ENCODE results near the gene CDH2. TPM values are rescaled to one million over a fixed set of nuclear protein-coding genes. Genes with fewer than 3 reads are reported as not detected.

Gene CDH2
- total RNA-seq, 1 experiment from 2014 or later = 106 TPM

- no peaks in the 10 kb centered on the region for H3K36me3 ChIP-seq (replicated peaks; ENCODE audit: control insufficient read depth, insufficient read depth, low read length)
- no peaks in the 10 kb centered on the region for H3K27me3 ChIP-seq (ENCODE audit: control insufficient read depth, insufficient read depth, low read length)
- no peak overlapping the region for H3K4me3 ChIP-seq (ENCODE audit: insufficient read depth, low read depth, low read length)
- no peak for DNase-seq
Measured at GRCh38 chr18:28127228-28127627, 49.7 kb downstream of the CDH2 start.

- Histone ChIP-seq H3K36me3 (replicated peaks; ENCODE audit: control insufficient read depth, insufficient read depth, low read length) (no peaks in the 10 kb centered on the region), H3K4me3 (ENCODE audit: insufficient read depth, low read depth, low read length) (no peak overlapping the region), H3K27me3 (ENCODE audit: control insufficient read depth, insufficient read depth, low read length) (no peaks in the 10 kb centered on the region)
- no peak for DNase-seq
Measured at GRCh38 chr18:28126768-28127167, 50.2 kb downstream of the CDH2 start.

DNA sequence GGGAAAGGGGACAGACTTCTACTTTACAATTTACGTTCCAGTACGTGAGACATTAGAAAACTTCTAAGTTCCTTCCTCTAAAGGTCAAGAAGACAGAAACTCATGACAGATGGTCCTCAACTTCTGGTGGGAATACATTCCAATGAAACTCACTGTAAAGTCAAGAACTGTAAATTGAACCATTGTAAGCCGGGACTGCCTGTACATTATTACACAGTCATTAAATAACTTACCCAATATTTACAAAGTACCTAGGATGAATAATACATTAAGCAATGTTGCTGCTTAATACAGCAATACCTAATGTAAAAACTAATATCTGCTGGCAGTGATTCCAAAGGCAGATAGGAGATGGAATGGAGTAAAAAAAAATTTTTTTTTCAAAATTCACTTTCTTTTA, 51.9 kb downstream of the CDH2 start:
- DNase-seq = no peak
- Histone ChIP-seq H3K27me3 (ENCODE audit: control insufficient read depth, insufficient read depth, low read length) (no peaks in the 10 kb centered on the region), H3K4me3 (ENCODE audit: insufficient read depth, low read depth, low read length) (no peak overlapping the region), H3K36me3 (replicated peaks; ENCODE audit: control insufficient read depth, insufficient read depth, low read length) (no peaks in the 10 kb centered on the region)

DNA sequence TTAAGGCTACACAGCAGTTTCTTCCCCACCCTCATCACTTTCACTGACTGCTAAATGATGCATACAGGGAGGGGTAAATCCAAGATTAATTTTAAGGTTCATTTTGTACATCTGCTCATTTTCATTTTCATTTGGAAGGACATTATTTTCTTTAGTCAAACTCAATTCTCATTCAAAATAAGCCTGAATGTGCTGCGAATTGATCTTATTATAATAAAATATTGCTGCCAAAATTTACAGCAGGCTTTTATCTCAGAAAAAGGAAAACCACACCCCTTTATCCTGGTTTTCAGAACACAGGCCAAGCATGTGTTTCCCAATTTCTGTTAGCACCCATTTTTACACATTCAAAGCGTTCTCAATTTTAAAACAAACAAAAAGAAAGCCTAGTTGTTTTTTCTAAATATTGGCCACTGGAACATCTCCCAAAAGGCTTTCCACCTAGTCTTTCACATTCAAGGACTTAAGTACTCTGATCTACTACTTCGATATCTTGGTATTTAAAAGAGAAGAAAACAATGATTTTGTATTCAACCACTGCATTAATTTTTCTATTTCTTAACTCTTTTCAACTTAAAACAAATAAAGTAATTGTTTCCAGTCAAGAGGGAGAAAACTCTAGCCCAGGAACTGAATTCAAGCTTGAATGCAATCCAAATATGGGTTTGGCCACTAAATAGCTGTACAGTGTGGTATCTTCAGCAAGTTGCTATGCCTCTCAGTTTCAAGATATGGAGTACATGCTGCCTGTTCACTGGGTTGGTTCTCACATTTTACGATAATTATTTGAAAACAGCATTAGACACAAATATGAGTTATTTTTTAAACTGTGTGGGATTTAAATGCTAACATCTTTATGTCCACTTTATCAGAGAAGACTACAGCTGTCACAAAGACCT, 52.5 kb downstream of the CDH2 start:
- Histone ChIP-seq H3K4me3 (ENCODE audit: insufficient read depth, low read depth, low read length) (no peak overlapping the region), H3K36me3 (replicated peaks; ENCODE audit: control insufficient read depth, insufficient read depth, low read length) (no peaks in the 10 kb centered on the region), H3K27me3 (ENCODE audit: control insufficient read depth, insufficient read depth, low read length) (no peaks in the 10 kb centered on the region)
- no peak for DNase-seq

GRCh38 chr18:28123401-28124030, 53.4 kb downstream of the CDH2 start:
- no peaks in the 10 kb centered on the region for H3K27me3 ChIP-seq (ENCODE audit: control insufficient read depth, insufficient read depth, low read length)
- H3K36me3 ChIP-seq (replicated peaks; ENCODE audit: control insufficient read depth, insufficient read depth, low read length) = no peaks in the 10 kb centered on the region
- no peak overlapping the region for H3K4me3 ChIP-seq (ENCODE audit: insufficient read depth, low read depth, low read length)
- DNase-seq = no peak

GRCh38 chr18:28120828-28121515, 56.0 kb downstream of the CDH2 start:
- Histone ChIP-seq H3K36me3 (replicated peaks; ENCODE audit: control insufficient read depth, insufficient read depth, low read length) (no peaks in the 10 kb centered on the region), H3K4me3 (ENCODE audit: insufficient read depth, low read depth, low read length) (no peak overlapping the region), H3K27me3 (ENCODE audit: control insufficient read depth, insufficient read depth, low read length) (no peaks in the 10 kb centered on the region)
- DNase-seq = no peak

- Histone ChIP-seq H3K36me3 (replicated peaks; ENCODE audit: control insufficient read depth, insufficient read depth, low read length) (no peaks in the 10 kb centered on the region), H3K27me3 (ENCODE audit: control insufficient read depth, insufficient read depth, low read length) (no peaks in the 10 kb centered on the region), H3K4me3 (ENCODE audit: insufficient read depth, low read depth, low read length) (no peak overlapping the region)
- DNase-seq = no peak
Measured at GRCh38 chr18:28116461-28116860, 60.5 kb downstream of the CDH2 start.

DNA sequence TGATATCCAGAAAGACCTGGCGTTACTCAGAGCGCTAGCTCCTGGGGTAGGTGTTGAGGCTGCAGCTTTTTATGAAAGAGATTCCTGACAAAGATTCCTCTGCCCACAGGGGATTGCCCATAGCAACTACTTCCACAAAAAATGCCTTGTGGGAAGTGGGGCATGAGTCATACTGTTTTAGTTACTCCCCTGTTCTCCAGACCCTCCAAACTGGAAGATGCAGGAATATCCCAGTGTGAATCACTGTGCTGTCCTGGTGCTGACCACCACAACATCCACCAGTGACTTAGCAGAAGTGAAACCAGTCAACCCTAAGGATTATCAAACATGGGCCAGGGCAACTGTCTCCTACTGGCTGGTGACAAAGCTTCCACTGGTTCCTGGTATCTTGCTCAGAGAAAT, 61.8 kb downstream of the CDH2 start:
- Histone ChIP-seq H3K27me3 (ENCODE audit: control insufficient read depth, insufficient read depth, low read length) (no peaks in the 10 kb centered on the region), H3K36me3 (replicated peaks; ENCODE audit: control insufficient read depth, insufficient read depth, low read length) (no peaks in the 10 kb centered on the region), H3K4me3 (ENCODE audit: insufficient read depth, low read depth, low read length) (no peak overlapping the region)
- DNase-seq = no peak

GRCh38 chr18:28114472-28114871, 62.5 kb downstream of the CDH2 start:
- no peak overlapping the region for H3K4me3 ChIP-seq (ENCODE audit: insufficient read depth, low read depth, low read length)
- no peaks in the 10 kb centered on the region for H3K36me3 ChIP-seq (replicated peaks; ENCODE audit: control insufficient read depth, insufficient read depth, low read length)
- no peaks in the 10 kb centered on the region for H3K27me3 ChIP-seq (ENCODE audit: control insufficient read depth, insufficient read depth, low read length)
- no peak for DNase-seq

DNA sequence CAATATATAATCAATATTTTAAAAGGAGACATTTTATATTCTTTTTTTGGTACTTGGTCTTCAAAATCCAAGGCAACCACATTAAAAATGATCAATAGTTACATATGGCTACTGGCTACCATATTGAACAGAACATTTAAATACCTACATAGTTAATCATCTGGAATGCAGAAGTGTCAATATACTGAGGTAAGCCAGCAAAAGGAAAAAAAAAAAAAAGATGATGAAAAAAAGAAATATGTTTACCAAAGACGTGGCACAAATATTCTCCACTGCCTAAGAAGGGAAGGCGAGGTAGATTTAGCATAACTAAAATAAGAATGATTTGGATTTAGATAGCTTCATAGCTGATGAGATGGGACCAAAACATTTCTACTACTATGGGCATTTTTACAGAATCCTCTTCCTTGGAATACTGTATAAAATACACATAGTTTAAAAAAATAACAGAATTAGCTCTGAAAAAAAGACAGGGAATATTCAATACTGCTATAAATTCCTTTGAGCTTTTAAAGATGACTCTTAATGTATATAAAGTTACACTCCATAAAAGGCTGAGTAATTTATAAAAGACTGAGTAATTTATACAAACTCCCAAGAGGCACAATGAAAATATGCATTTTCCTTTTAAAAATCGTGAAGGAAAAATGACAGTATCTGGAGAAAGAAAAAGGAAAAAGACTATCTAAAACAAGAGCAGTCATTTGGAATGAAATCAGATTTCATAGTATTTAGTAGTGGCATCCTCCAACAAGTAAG, 63.5 kb downstream of the CDH2 start:
- Histone ChIP-seq H3K36me3 (replicated peaks; ENCODE audit: control insufficient read depth, insufficient read depth, low read length) (no peaks in the 10 kb centered on the region), H3K27me3 (ENCODE audit: control insufficient read depth, insufficient read depth, low read length) (no peaks in the 10 kb centered on the region), H3K4me3 (ENCODE audit: insufficient read depth, low read depth, low read length) (no peak overlapping the region)
- DNase-seq = no peak

- DNase-seq = no peak
- Histone ChIP-seq H3K27me3 (ENCODE audit: control insufficient read depth, insufficient read depth, low read length) (no peaks in the 10 kb centered on the region), H3K4me3 (ENCODE audit: insufficient read depth, low read depth, low read length) (no peak overlapping the region), H3K36me3 (replicated peaks; ENCODE audit: control insufficient read depth, insufficient read depth, low read length) (no peaks in the 10 kb centered on the region)
Measured at GRCh38 chr18:28112056-28112470, 64.9 kb downstream of the CDH2 start.

DNA sequence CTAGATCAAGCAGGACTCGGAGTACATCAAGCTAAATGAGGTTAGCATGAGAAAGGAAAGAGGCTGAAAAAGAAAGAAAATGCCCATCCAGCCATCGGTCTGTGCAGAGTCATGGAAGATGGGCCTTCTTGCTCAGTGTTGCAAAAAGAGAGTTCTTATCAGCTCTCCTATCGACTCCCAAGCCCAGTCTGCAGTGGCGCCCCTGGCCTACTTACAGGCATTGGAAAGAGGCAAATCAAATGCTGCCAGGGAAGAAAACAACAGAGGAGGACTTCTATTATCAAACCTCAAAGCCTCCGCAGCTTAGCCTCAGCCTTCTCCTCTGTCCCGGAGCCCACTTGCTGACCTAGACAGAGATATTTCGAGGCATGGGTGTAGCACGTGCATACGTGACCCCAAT, 66.0 kb downstream of the CDH2 start:
- Histone ChIP-seq H3K27me3 (ENCODE audit: control insufficient read depth, insufficient read depth, low read length) (no peaks in the 10 kb centered on the region), H3K4me3 (ENCODE audit: insufficient read depth, low read depth, low read length) (no peak overlapping the region), H3K36me3 (replicated peaks; ENCODE audit: control insufficient read depth, insufficient read depth, low read length) (no peaks in the 10 kb centered on the region)
- DNase-seq = no peak

DNA sequence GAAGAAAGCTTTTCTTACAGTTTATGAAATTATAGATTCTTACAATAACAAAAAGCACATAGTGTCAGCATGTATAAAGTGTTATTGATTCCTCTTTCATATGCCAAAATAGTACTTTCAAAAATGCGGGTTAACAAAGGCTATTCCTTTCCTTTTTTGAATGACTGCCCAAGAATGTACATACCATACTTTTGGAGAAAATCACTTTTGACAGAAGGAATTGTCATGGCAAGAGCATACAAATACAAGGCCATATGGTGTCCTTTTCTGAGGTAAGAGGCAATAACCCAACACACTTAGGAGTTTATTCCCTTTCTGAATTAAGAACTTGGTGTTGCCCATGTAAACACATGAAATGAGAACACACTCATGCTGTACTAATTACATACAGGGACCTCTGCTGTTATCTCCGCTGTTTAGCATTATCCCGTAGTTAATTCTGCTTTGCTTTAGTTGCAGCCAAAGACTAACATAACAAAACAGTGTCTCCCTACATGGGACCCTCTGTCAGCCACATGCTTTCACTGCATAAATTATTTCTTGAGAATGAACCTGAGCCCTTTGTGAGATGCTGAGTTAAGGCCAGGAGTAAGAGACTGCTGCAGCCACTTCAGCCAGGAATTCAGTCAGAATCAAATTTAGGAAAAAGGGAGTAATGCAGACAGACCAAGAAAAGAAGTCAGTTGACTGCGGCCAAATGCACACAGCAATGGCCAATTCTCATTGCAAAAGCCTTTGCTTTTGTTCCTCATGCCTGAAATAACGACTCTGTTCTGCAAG, 67.0 kb downstream of the CDH2 start:
- no peak for DNase-seq
- Histone ChIP-seq H3K27me3 (ENCODE audit: control insufficient read depth, insufficient read depth, low read length) (no peaks in the 10 kb centered on the region), H3K36me3 (replicated peaks; ENCODE audit: control insufficient read depth, insufficient read depth, low read length) (no peaks in the 10 kb centered on the region), H3K4me3 (ENCODE audit: insufficient read depth, low read depth, low read length) (no peak overlapping the region)

GRCh38 chr18:28108814-28109213, 68.1 kb downstream of the CDH2 start:
- H3K36me3 ChIP-seq (replicated peaks; ENCODE audit: control insufficient read depth, insufficient read depth, low read length) = no peaks in the 10 kb centered on the region
- DNase-seq = no peak

More at GRCh38 chr18:28108814-28109213, 68.1 kb downstream of the CDH2 start:
- no peak overlapping the region for H3K4me3 ChIP-seq (ENCODE audit: insufficient read depth, low read depth, low read length)
- no peaks in the 10 kb centered on the region for H3K27me3 ChIP-seq (ENCODE audit: control insufficient read depth, insufficient read depth, low read length)

All from H7 (cell line).